ENCODE measurements around the gene PRR13.
A peak's percentile ranks its signal among the peaks of the same experiment; 100 is the strongest.

The PRR13 gene

GRCh38 chr12:53453953-53454640, 12.6 kb downstream of the PRR13 start:
- TF ChIP-seq POLR2A (IDR thresholded peaks at IDR 0.05; ENCODE audit: low read length), result peak; percentile 24
- TF ChIP-seq GATA1 (IDR thresholded peaks at IDR 0.05; ENCODE audit: low read depth, low read length), result no peak

DNA sequence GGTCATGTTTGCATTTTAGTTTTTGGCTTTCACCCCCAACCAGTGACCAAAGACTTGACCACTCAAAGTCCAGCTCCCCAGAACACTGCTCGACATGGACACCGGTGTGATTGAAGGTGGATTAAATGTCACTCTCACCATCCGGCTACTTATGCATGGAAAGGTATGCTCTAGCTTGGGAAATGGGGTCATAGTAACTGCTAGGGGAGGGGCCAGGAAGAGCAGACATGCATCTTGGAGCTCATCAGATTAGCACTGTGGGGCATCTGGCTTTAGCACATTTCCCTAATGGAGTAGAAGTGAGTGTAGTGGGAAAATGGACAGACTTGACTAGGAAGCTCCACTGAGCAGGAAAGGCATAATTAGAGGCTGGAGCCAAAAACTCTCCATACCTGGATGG, 13.2 kb downstream of the PRR13 start:
- no peak for TF ChIP-seq GATA1 (IDR thresholded peaks at IDR 0.05; ENCODE audit: low read depth, low read length)
- TF ChIP-seq POLR2A (IDR thresholded peaks at IDR 0.05; ENCODE audit: low read length), result no peak
- DNase-seq, result no peak

More at GRCh38 chr12:53453953-53454640, 12.6 kb downstream of the PRR13 start:
- DNase-seq, result no peak

DNA sequence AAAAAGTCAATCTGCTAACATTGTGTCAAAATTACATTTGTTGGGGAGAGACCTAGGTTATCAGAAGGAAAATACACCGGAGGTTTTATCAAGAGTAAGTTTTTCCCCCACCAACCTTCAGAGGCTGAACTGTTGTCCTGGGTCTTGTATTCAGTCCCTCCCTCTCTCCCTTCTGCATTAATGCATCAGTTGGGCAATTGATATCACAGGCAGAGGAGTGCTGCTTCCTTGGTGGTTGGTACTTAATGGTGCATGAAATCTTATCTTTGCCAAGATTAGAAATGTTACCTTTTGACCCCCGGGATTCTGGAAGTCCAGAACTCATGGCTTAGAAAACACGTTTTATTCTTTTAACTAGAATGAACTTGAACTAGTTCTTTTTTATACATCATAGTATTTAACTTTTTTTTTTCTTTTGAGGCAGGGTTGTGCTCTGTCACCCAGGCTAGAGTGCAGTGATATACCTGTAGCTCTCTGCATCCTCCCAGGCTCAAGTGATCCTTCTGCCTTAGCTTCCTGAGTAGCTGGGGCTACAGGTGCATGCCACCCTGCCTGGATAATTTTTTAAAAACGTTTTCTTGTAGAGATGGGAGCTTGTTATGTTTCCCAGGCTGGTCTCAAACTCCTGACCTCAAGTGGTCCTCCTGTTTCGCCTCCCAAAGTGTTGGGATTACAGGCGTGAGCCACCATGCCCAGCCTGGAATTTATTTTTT, 15.3 kb downstream of the PRR13 start:
- no peak for DNase-seq
- no peak for TF ChIP-seq GATA1 (IDR thresholded peaks at IDR 0.05; ENCODE audit: low read depth, low read length)
- no peak for TF ChIP-seq POLR2A (IDR thresholded peaks at IDR 0.05; ENCODE audit: low read length)

DNA sequence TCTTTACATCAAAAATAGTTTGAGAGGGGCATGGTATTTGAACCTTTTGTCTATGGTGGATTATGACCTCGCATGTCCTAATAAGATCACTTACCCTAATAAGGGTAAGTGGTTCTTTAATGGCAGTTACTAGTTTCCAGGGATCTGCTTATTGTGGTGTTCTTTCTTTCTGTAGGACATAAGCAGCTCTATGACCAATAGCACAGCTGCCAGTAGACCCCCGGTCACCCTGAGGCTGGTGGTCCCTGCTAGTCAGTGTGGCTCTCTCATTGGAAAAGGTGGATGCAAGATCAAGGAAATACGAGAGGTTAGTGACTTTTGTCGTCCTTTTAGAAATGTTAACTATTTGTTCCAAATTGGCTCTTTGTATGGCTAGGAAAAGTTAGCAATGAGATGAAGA, 17.6 kb downstream of the PRR13 start:
- no peak for TF ChIP-seq GATA1 (IDR thresholded peaks at IDR 0.05; ENCODE audit: low read depth, low read length)
- DNase-seq, result no peak

DNA sequence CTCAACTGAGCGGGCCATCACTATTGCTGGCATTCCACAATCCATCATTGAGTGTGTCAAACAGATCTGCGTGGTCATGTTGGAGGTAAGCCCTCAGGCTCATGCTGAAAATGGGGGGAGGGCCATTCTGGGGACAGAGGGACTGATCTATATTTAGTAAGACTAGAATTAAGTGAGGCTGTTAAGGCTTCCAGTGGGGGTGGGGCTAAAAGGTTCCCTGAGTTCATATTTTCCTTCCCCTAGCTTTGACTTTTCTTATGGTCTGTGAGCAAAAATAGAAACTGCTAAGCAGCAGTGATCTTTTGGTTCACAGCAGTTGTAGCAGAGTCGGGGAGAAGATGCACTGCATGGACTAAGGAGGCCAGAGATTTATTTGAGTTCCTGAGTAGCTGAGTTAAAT, 19.5 kb downstream of the PRR13 start:
- TF ChIP-seq POLR2A (IDR thresholded peaks at IDR 0.05; ENCODE audit: low read length) (no peak), GATA1 (IDR thresholded peaks at IDR 0.05; ENCODE audit: low read depth, low read length) (no peak)
- no peak for DNase-seq

DNA sequence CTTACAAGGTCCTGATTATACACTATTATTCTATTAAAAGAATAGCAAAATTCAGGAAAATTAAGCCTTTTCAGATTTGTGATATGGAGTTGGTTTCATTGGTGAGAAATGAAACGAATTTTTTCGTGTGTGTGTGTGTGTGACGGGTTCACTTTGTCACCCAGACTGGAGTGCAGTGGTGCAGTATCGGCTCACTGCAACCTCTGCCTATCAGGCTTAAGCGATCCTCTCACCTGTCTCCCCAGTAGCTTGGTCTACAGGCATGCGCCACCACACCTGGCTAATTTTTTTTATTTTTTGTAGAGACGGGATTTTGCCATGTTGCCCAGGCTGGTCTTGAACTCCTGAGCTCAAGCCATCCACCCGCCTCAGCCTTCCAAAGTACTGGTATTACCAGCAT, 20.1 kb downstream of the PRR13 start:
- TF ChIP-seq GATA1 (IDR thresholded peaks at IDR 0.05; ENCODE audit: low read depth, low read length), result no peak
- TF ChIP-seq POLR2A (IDR thresholded peaks at IDR 0.05; ENCODE audit: low read length), result no peak
- DNase-seq, result no peak

DNA sequence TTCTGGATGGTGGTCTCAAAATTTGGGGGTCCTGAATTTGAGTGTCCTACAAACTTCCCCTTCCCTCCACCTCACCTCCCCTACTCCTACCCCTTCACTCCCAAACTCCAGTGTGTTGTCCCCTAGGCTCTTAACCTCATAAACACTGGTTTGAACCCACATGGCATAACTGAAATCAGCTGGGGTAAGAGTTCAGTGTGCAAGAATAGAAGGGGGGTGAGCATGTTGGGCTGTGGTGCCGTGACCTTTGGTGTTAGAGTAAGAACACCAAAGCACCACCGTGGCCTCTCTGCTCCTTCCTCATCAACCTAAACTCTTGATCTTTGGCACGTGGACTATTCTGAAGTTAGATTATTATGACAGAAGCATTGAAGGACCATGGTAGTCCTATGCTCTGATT, 21.4 kb downstream of the PRR13 start:
- TF ChIP-seq GATA1 (IDR thresholded peaks at IDR 0.05; ENCODE audit: low read depth, low read length) (no peak), POLR2A (IDR thresholded peaks at IDR 0.05; ENCODE audit: low read length) (no peak)
- no peak for DNase-seq

- TF ChIP-seq GATA1 (IDR thresholded peaks at IDR 0.05; ENCODE audit: low read depth, low read length) (no peak), POLR2A (IDR thresholded peaks at IDR 0.05; ENCODE audit: low read length) (no peak)
- DNase-seq, result no peak
Measured at GRCh38 chr12:53463802-53464560, 22.4 kb downstream of the PRR13 start.

DNA sequence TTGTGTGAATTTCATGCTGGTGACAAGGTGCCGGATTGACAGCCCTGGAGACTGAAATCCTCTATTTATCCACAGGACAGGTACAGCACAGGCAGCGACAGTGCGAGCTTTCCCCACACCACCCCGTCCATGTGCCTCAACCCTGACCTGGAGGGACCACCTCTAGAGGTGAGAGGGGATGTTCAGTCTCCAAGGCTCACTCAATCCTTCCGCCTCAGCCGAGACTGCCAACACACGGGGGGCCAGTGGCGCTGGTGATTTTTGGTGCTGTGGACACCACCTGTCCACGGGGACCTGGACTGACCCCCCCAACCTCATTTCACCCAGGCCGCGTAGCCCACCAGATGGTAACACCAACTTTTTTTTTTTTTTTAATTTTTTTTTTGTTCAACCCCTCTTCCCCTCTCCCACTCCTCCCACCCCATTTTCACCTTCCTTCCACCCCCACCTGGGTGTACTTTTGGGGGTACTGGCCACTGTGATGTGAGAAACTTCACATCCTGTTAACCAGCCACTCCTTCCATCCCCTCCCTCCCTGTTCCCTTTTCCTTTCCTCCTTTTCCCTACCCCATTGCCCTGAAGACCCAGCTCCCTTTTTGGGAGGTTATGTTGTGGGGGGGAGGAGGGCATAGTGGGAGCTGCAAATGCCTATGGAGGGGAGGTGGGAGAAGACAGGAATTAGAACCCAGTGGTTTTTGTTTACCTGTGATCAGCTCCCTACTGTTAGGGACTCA, 23.3 kb downstream of the PRR13 start:
- no peak for DNase-seq
- TF ChIP-seq POLR2A (IDR thresholded peaks at IDR 0.05; ENCODE audit: low read length), result no peak
- no peak for TF ChIP-seq GATA1 (IDR thresholded peaks at IDR 0.05; ENCODE audit: low read depth, low read length)

- no peak for TF ChIP-seq POLR2A (IDR thresholded peaks at IDR 0.05; ENCODE audit: low read length)
- TF ChIP-seq GATA1 (IDR thresholded peaks at IDR 0.05; ENCODE audit: low read depth, low read length), result no peak
- DNase-seq, result no peak
Measured at GRCh38 chr12:53465679-53466078, 24.1 kb downstream of the PRR13 start.

DNA sequence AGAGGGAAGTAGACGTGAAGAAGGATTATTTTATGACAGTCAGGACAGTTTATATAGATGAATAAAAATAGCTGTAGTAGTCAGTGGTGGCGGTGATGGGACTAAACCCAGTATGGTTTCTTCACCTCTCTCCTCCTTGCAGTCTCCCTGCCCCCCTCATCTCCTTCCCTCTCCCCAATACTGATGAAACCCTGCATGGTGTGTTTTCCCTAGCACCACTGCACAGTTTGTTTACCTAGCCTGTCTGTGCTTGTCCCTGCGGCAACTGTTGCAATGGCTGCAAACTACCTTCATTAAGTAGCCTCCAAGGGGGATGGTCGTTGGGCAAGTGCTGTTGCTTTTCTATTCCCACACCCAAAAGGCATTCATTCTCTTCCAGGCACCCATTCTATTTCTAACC, 25.1 kb downstream of the PRR13 start:
- TF ChIP-seq POLR2A (IDR thresholded peaks at IDR 0.05; ENCODE audit: low read length), result no peak
- TF ChIP-seq GATA1 (IDR thresholded peaks at IDR 0.05; ENCODE audit: low read depth, low read length), result no peak
- no peak for DNase-seq

GRCh38 chr12:53467082-53467481, 25.5 kb downstream of the PRR13 start:
- DNase-seq, result no peak
- TF ChIP-seq GATA1 (IDR thresholded peaks at IDR 0.05; ENCODE audit: low read depth, low read length) (no peak), POLR2A (IDR thresholded peaks at IDR 0.05; ENCODE audit: low read length) (no peak)

DNA sequence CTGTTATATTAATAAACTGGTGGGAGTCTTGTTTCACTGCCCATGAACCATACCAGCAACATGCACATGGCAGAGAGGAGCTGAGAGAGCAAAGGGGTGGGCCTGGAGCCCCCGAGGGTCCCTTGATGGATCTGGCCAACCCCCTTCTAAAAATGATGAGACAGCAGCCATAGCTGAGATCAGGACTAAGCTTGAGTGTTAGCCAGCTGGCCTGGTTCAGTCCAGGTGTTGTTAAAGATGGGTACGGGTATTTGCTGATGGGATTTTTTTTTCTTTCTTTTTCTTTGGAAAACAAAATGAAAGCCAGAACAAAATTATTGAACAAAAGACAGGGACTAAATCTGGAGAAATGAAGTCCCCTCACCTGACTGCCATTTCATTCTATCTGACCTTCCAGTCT, 26.3 kb downstream of the PRR13 start:
- DNase-seq, result no peak
- TF ChIP-seq POLR2A (IDR thresholded peaks at IDR 0.05; ENCODE audit: low read length) (no peak), GATA1 (IDR thresholded peaks at IDR 0.05; ENCODE audit: low read depth, low read length) (no peak)

DNA sequence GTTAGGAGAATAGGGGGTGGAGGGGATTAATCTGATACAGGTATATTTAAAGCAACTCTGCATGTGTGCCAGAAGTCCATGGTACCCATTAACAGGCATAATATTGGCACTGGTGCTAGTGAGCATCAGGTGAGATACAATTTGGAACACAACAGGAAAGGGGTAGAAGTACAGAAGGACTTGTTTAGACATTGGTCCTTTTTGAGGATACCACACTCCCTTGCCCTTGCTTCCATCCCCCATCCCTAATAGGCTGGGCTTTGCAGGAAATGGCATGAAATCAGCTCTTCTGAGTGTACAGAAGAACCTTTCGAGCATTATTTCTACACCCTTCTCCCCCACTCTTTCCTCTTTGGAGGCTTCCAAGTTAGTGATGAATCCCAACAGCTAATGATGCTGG, 26.7 kb downstream of the PRR13 start:
- no peak for DNase-seq
- TF ChIP-seq GATA1 (IDR thresholded peaks at IDR 0.05; ENCODE audit: low read depth, low read length) (no peak), POLR2A (IDR thresholded peaks at IDR 0.05; ENCODE audit: low read length) (no peak)

All from erythroblast (primary cell).